Ramos (cell line): ENCODE data around the gene ARHGAP32.

Experiments
- in situ Hi-C: fragments of 300-500 bp; cut with MboI; formaldehyde crosslinking; loops from one replicate; pipeline ENCODE4 v1.14.3; 2022; ENCODE audit warnings: low sequenced_read_pairs; ENCODE audit not compliant: unreplicated experiment

ARHGAP32 gene

GRCh38 chr11:129192150-129192549 lies at the start of gene ARHGAP32:
Gene ARHGAP32 (minus strand): TSS chr11:129192325. CDS start chr11:129192198, 127 bp downstream.
- in situ Hi-C loops, result no loop called here

- in situ Hi-C loops, result no loop called here
These were observed 47.1 kb upstream of the ARHGAP32 start for GRCh38 chr11:129239207-129239606.

GRCh38 chr11:129237880-129238638 lies 45.9 kb upstream of the ARHGAP32 start:
- in situ Hi-C loops, result no loop called here

DNA sequence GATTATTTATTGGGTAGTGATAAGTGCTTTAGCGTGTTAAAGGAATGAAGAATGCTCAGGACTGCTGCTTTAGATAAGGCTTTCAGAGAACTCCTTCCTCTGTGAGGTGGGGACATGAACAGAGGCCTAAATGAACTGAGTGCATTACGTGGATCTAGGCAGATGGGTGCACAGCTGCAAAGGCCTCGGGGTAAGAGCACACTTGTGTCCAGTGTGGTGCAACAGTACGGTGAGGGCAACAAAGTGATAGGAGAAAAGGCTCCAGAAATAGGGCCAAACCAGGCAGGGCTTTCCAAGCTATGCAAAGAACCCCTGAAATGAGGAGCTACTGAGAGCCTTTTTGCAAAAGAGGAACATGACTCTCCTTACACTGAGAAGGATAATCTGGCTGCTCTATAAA lies 45.3 kb upstream of the ARHGAP32 start:
- in situ Hi-C loops, result no loop called here

GRCh38 chr11:129236850-129237249 lies 44.7 kb upstream of the ARHGAP32 start:
- in situ Hi-C loops, result no loop called here

- in situ Hi-C loops, result no loop called here
These were observed 42.9 kb upstream of the ARHGAP32 start for GRCh38 chr11:129234978-129235377.

DNA sequence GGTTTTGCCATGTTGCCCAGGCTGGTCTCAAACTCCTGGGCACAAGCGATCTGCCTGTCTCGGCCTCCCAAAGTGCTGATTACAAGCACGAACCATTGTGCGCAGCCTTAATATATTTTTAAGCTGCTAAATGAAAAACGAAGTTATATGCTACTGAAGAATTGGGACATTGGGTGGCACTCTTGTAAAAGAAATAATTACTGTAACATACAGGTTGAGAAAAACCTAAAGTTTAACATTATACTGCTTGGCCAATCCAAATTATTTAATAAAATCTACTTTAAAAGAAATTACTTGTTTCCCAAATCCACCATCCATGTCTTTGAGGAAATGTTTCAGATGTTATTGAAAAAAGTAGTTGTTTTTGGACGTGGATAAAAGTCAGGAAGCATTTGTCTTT lies 37.9 kb upstream of the ARHGAP32 start:
- in situ Hi-C loops, result no loop called here

DNA sequence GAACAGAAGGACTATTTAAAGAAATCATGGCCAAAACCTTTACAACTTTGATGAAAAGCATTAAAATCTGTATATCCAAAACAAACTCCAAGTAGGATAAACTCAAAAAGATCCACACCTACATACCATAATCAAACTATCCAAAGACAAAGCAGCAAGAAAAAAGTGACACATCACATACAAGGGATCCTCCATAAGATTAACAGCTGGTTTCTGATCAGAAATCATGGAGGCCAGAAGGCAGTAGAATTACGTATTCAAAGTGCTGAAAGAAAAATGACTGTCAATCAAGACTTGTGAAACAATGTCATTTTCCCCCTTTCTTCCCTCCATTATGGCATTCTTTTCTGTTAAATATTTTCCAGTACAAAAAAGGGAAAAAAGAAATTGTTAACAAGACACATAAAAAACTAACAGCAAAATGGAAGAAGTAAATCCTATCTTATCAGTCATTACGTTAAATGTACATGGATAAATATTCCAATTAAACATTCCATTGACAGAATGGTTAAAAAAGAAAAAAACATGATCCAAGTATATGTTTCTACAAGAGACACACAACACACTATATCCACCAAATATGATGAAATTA lies 34.2 kb upstream of the ARHGAP32 start:
- in situ Hi-C loops, result no loop called here

DNA sequence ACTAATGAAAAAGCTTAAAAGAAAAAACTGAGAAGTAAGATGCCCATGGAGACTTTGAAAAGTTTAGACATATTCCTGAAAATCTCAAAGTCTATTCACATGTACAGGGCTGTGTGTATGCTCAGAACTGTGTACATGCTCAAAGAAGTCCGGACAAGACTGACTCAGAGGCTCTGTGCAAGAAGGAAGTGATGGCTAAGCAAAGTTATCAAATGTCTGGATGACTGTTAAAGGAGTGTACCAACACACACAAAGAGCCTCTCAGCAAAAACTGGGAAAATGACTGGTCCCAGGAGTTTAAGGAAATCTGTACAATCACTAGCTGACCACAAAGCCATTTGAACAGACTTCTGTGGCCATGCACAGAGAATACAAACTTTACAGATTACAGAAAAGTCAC lies 33.1 kb upstream of the ARHGAP32 start:
- in situ Hi-C loops, result no loop called here

DNA sequence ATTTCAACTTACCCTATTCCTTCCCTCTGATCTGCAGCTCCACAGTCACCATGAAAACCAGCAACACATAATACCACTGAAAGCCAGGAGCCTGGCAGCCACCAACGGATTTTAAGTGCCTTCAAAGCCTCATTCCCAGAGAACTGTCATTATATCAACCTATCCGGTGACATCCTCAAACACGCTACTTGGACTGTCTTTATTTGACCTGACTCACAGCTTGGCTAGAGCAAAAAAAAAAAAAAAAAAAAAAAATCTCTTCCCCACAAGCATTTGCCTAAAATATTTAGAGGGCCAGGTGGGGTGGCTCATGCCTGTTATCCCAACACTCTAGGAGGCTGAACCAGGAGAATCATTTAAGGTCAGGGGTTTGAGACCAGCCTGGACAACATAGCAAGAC lies 32.4 kb upstream of the ARHGAP32 start:
- in situ Hi-C loops, result no loop called here

DNA sequence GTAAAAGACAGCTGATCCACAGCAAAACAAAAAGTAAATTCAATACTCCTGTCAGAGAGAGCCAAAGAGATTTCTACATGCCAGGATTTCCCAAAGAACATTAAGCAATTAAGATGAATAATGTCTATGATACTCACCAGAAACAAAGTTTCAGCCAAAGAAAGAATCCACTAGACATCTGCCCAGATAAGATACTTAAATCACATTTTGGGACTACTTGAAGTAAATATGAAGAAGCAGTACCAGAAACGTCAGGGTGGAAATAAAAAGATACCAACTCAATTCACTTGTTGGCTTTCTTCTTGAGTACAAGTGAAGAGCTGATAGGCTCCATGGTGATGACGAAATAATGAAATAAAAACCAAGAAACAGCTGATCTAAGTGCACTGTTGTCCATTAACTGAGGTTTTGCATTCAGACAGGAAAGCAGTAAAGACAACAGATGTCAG lies 31.6 kb upstream of the ARHGAP32 start:
- in situ Hi-C loops, result no loop called here

- in situ Hi-C loops, result no loop called here
These were observed 31.1 kb upstream of the ARHGAP32 start for GRCh38 chr11:129223260-129223659.

GRCh38 chr11:129222158-129222557 lies 30.0 kb upstream of the ARHGAP32 start:
- in situ Hi-C loops, result no loop called here

DNA sequence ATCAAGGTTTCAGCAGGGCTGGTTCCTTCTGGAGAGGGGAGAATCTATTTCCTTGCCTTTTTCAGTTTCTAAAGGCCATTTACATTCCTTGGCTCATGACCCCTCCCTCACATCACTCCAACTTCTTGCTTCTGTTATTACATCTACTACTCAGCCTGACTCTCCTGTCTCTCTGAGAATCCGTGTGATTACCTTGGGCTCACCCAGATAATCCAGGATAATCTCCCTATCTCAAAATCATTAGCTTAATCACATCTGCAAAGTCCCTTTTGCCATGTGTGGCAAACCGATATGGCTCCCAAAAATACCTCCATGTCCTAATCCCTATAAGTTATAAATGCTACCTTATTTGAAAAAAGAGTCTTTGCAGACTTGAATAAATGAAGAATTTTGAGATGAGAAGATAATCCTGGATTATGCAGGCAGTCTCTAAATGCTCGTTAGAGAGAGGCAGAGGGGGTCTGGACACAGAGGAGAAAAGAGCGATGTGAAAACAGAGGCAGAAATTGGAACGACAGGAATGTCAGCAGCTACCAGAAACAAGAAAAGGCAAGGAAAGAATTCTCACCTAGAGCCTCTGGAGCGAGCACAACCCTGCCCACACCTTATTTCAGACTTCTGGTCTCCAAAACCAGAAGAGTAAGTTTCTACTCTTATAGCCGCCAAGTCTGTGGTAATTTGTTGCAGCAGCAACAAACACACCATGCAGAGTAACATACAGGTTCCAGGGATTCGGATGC lies 23.6 kb upstream of the ARHGAP32 start:
- in situ Hi-C loops, result no loop called here

- in situ Hi-C loops, result no loop called here
These were observed 22.7 kb upstream of the ARHGAP32 start for GRCh38 chr11:129214710-129215295.

DNA sequence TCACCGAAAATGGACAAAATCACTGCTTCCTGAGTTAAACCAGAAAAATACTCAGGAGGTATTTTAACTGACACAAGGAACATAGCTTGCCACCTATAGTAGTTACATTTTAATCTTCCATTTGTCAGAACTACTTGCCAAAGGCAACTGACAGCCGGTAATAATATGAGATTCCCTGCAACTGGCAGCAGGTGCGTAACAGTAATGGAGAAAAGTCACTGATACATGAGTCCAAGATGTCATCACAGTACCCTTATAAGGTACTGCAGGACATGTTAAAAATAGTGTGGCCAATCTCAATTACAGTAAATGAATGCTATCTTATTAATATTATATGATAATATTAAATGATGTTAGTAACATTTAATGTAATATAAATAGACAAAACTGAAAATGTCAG lies 21.1 kb upstream of the ARHGAP32 start:
- in situ Hi-C loops, result no loop called here

GRCh38 chr11:129211397-129211796 lies 19.3 kb upstream of the ARHGAP32 start:
- in situ Hi-C loops, result no loop called here

GRCh38 chr11:129210831-129211181 lies 18.7 kb upstream of the ARHGAP32 start:
- in situ Hi-C loops, result no loop called here

GRCh38 chr11:129209891-129210830 lies 18.0 kb upstream of the ARHGAP32 start:
- in situ Hi-C loops, result no loop called here

DNA sequence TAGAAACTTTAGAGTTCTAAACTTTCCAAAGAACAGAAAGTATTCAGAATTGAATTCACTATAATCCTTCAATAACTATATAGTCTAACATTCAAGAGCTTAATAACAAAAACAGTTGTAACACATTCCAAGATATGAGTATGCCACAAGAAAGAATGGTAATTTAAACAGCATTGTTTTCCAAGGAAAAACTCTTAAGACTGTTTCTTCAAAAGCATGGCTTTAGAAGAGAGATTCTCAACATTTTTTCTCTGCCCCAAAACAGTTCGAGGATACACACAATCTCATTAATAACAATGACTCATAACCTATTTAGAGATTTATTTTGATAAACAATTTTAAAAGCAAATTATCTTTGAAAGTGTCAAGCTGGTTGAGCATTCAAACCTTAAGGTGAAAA lies 16.7 kb upstream of the ARHGAP32 start:
- in situ Hi-C loops, result no loop called here
